ENCODE data around the gene SENP8.

Gene SENP8

GRCh38 chr15:72176159-72176558 is 58.0 kb downstream of the SENP8 start:
- DNase-seq = no peak

GRCh38 chr15:72176743-72177142 is 58.5 kb downstream of the SENP8 start:
- DNase-seq = no peak

- DNase-seq = no peak
Measured at GRCh38 chr15:72178976-72179585, 60.9 kb downstream of the SENP8 start.

- DNase-seq = no peak
Measured at GRCh38 chr15:72179950-72180581, 61.9 kb downstream of the SENP8 start.

- DNase-seq = no peak
Measured at GRCh38 chr15:72180761-72181324, 62.6 kb downstream of the SENP8 start.

- DNase-seq = no peak
Measured at GRCh38 chr15:72182244-72182643, 64.0 kb downstream of the SENP8 start.

GRCh38 chr15:72182673-72183072 is 64.5 kb downstream of the SENP8 start:
- DNase-seq = no peak

GRCh38 chr15:72183781-72184164 is 65.6 kb downstream of the SENP8 start:
- no peak for DNase-seq

GRCh38 chr15:72184165-72184811 is 66.1 kb downstream of the SENP8 start:
- DNase-seq = no peak

- no peak for DNase-seq
Measured at GRCh38 chr15:72189250-72189902, 71.2 kb downstream of the SENP8 start.

- DNase-seq = no peak
Measured at GRCh38 chr15:72192416-72192815, 74.2 kb downstream of the SENP8 start.
